A549 treated with ZK216348 at 1 μM for 4 hours (cell line): ENCODE measurements around the gene WDR3. TPM values are rescaled to one million over a fixed set of nuclear protein-coding genes. Genes with fewer than 3 reads are reported as not detected.

Source experiments
- total RNA-seq: library from RNA; stranded (reverse); fragments of 200-300 nt; extraction: Qiagen RNA extraction; gene quantifications from 5 replicates; pipeline ENCODE4 v1.2.3, GENCODE V29; 2022; ENCODE audit warnings: low read depth

Gene WDR3
- total RNA-seq, result 26.8 to 33.7 TPM (median 28.7 TPM) in 5 replicates

DNA sequence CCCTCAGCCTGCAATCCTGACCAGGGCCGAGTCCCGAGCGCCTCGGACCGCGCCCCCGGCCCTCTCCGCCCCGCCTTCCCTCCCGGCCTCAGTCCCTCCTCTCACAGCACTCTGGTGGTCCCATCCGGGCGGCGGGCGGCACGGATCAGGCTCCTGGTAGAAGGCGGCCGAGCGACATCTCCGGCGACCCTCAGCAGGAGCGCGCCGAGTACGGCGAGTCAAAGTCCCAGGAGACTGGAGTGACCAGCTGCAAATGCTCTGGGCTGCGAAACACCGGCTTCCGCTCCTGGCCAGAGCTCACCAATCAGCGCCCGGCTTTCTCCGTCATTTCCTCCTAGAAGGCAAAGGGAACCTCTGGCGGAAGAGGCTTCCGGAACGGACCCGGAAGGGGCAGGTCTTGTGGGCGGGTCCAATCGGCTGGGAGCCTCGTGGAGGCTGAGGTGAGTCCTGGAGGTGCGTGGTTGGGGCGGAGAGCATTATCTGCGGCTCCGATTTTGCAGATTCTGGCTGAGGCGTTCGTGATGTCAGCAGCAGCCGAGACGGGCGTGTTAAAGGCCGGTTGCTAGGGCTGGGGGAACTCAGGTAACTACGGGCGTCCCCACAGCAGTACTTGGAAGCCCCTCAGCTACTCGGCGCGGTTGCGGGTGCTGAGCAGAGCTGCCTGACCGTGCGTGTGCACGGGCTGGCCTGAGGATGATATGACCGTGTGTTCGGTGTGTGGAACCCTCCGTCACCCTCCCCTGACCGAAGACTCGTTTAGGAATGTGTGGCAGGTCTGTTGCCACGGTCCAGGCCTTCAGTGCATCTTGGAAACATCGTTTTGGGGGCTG lies at the start of gene WDR3, which contains the start of gene GDAP2:
TSS of gene WDR3 (plus strand) at position 397 of the 830 bp plus-strand sequence. CDS start 3,581 bp downstream, outside the sequence.
TSS of gene GDAP2 (minus strand) at position 279 of the 830 bp plus-strand sequence. CDS start 9,264 bp downstream, outside the sequence.

Other genes starting within 250 kb of the WDR3 start
- gene GDAP2, start 118 bp upstream of the WDR3 start, total RNA-seq, result 6.7 to 9.8 TPM (median 8.3 TPM) in 5 replicates